GM18517 (cell line): ENCODE results near the gene DNTT.

Source experiments
- ATAC-seq: cut with Tn5 transposase; IDR thresholded peaks from one replicate; pipeline ENCODE4 v1.9.1; 2021; ENCODE audit warnings: mild to moderate bottlenecking, moderate library complexity; ENCODE audit not compliant: unreplicated experiment

Gene DNTT

DNA sequence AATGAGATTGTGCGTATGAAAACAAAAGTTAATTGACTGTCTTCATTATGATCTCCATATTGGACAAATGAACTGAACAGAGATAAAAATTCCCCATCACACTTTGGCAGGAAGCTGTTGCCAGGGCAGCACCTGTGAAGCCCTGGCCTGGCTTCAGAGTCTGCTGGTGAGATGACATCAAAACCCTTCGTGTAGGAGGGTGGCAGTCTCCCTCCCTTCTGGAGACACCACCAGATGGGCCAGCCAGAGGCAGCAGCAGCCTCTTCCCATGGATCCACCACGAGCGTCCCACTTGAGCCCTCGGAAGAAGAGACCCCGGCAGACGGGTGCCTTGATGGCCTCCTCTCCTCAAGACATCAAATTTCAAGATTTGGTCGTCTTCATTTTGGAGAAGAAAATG, at the start of gene DNTT:
Gene DNTT (plus strand): TSS at position 205 of the 400 bp plus-strand sequence. CDS start 64 bp downstream, at position 269.
- ATAC-seq: no peak

GRCh38 chr10:96254976-96255375, 49.3 kb upstream of the DNTT start:
- ATAC-seq: no peak

GRCh38 chr10:96255549-96256333, 48.5 kb upstream of the DNTT start:
- ATAC-seq: no peak

GRCh38 chr10:96257944-96258343, 46.3 kb upstream of the DNTT start:
- no peak for ATAC-seq

GRCh38 chr10:96259150-96259549, 45.1 kb upstream of the DNTT start:
- ATAC-seq: no peak

- ATAC-seq: no peak
These were observed 44.2 kb upstream of the DNTT start for GRCh38 chr10:96260014-96260413.

- no peak for ATAC-seq
These were observed 43.1 kb upstream of the DNTT start for GRCh38 chr10:96261132-96261531.

DNA sequence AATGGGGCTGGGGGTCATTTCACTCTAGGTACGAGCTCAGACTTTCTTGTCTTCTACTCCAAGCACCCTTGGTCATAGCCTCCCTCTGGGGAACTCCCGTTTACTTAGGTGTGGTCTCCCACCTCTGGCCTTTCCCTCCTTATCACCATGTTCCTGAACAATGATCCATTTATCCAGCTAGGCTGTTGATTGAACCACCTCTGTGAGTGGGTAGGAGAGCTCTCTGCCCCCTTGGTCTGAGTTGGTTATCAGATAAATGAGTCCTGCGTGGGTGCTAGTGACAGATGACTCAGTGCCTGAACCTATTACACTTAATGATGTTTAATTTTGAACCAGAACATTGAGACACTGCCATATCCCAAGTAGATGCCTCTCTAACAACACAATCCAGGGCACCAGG, 42.3 kb upstream of the DNTT start:
- ATAC-seq: no peak

DNA sequence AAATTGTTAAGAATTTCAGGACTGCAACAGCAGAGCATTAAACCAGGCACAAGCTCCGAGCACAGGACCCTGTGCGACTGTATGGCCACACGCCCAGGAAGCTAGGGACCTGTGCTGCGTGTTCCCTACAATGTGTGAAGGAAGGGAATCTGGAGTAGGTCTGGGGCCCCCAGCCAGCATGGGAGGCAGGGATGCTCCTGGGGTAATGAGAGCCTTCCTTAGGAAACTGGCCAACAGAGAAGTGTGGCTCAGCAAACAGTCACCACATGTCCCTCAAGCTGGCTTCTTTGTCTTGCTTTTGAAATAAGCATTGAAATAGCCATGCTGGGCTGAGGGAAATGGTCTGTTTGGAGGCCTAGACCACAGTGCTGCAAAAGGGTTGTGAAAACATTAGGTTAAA, 41.1 kb upstream of the DNTT start:
- ATAC-seq: no peak

DNA sequence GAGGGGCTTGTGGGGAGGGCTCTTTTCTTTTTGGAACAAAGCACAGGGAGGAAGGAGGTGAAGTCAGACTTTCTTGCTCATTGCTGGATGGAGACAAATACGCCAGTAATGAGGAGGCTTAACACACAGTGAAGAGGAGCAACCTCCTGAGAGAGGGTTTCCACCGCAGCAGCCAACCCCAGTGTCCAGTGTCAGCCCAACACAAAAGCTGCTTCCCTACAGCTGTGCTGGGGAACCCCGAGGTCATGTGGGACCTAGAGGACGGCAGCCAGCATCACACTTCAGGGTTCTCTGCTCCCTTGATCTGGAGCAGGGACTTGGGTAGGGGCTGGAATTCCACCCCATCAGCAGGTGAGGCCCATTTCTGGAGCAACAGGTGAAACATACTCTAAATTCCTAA, 40.6 kb upstream of the DNTT start:
- no peak for ATAC-seq

GRCh38 chr10:96264938-96265337, 39.3 kb upstream of the DNTT start:
- no peak for ATAC-seq

DNA sequence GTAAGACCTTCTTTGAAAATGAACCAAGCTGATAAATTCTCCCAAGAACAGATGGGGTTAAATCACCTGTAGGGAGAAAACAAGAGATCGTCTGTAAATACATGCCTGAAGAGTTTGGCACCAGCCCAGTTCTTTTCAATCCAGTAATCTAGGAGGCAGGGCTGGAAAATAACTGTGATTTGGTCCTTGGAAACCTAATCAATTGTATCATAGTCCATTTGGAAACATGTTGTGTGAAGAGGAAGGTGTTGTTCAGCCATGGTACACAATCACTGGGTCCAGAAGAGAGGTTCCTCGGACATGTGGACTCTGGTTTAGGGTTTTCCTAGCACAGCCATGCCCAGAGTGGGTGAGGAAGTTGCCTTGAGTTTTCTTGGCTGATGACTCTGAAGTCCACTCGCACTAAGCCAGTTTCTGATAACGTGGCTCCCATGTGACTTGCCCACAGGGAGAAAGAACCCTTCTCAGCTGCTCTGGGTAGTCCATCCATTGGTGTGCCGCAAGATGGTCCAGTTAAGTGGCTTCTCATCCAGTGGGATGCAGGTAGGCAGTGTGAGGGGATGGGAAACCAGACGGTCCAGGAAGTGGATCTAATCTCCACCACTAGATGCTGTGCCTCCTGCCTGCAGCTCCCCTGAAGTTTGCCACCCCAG, 38.0 kb upstream of the DNTT start:
- no peak for ATAC-seq

GRCh38 chr10:96267234-96267705, 37.0 kb upstream of the DNTT start:
- ATAC-seq: no peak

DNA sequence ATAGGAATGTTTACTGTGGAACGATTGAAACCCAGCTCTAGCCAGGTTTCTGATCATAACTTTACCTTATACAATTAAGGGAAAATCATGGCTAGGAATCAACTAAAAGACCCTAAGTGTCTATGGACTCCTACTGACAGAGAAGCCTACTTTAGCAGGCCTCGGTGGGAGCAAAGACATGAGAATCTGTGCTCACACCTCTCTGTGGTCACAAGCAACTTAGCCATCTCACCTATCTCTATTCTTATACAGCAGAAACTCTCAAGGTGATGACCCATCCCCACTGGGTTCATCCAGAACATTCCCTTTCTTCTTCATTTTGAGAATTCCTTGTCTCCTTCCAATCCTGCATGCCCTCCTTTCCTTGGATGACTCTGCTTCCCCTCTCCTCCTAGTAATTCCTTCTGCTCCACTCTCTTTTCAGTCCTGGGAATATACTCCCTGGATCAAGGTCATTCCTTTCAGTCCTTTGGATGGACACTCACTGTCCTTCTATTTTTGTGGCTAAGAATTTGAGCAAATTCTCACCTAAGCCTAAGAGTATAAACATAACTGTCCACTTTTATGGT, 35.8 kb upstream of the DNTT start:
- ATAC-seq: no peak

GRCh38 chr10:96269438-96270300, 34.6 kb upstream of the DNTT start:
- no peak for ATAC-seq

DNA sequence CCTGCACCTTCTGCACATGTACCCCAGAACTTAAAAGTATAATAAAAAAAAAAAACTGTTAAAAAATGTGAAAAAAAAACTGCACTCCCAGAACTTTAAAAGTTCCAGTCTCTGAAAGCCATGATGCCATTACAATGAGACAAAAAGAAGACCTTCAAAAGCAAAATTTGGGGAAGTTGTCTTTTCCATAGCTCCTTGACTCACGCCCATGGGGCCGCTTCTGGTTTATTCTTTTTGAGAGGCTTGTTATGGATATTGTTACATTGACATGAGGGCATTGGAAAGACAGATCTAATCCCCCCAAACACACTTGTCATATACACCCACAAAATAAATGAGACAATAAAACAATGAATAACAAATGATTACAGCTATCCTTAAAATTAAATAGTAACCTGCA, 33.7 kb upstream of the DNTT start:
- ATAC-seq: no peak

GRCh38 chr10:96271016-96271815, 33.0 kb upstream of the DNTT start, which contains the start of gene BLNK:
Gene BLNK, minus strand, starts transcription at chr10:96271569. Its CDS starts 171 bp downstream, at chr10:96271398.
- peak; percentile 65 for ATAC-seq

GRCh38 chr10:96272316-96273280, 31.6 kb upstream of the DNTT start:
- no peak for ATAC-seq
